HFF-Myc (cell line): ENCODE measurements around the gene IPMK.

ENCODE experiments used
- DNase-seq: peaks from one replicate; pipeline ENCODE4 v3.0.0-alpha.2; 2011; ENCODE audit warnings: low read depth; ENCODE audit errors: extremely low read depth
- H3K4me3 ChIP-seq: replicated peaks from 2 replicates; pipeline ENCODE4 v1.5.1; 2011; ENCODE audit warnings: low read depth, mild to moderate bottlenecking, control low read depth, low read length
- CTCF ChIP-seq: IDR thresholded peaks from 2 replicates; pipeline ENCODE4 v1.5.1; 2012; ENCODE audit warnings: mild to moderate bottlenecking, low read depth, low read length, control low read depth; ENCODE audit errors: missing control alignments

Gene IPMK

GRCh38 chr10:58220769-58221451, 46.8 kb downstream of the IPMK start:
- H3K4me3 ChIP-seq: no peak overlapping the region
- DNase-seq: no peak
- TF ChIP-seq CTCF: no peak

DNA sequence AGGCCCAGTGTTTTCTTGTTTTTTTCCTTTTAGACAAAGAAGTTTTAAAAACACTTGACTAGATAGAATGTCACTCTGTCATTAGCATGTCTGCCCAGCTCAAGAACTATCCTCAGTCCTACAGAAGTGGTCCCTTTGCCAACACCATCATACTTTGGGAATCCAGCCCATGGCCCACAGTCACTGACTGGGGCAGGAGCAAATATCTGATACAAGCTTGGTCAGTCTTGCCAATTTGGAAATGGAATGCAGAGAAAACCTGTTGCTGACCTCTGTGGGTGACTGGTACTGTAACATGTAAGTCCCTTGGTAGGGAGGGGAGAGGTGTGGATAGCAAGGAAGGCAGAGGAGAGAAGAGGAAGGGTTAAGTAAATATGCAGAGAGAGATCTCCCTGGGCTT, 47.8 kb downstream of the IPMK start:
- no peak overlapping the region for H3K4me3 ChIP-seq
- no peak for TF ChIP-seq CTCF
- DNase-seq: no peak

- TF ChIP-seq CTCF: no peak
- no peak for DNase-seq
- H3K4me3 ChIP-seq: no peak overlapping the region
Measured at GRCh38 chr10:58217612-58218011, 50.1 kb downstream of the IPMK start.

GRCh38 chr10:58212622-58213021, 55.1 kb downstream of the IPMK start:
- DNase-seq: no peak
- TF ChIP-seq CTCF: no peak
- no peak overlapping the region for H3K4me3 ChIP-seq

GRCh38 chr10:58210160-58210559, 57.5 kb downstream of the IPMK start:
- no peak for DNase-seq
- no peak overlapping the region for H3K4me3 ChIP-seq
- no peak for TF ChIP-seq CTCF

- DNase-seq: no peak
- no peak for TF ChIP-seq CTCF
- H3K4me3 ChIP-seq: no peak overlapping the region
Measured at GRCh38 chr10:58209669-58210068, 58.0 kb downstream of the IPMK start.

DNA sequence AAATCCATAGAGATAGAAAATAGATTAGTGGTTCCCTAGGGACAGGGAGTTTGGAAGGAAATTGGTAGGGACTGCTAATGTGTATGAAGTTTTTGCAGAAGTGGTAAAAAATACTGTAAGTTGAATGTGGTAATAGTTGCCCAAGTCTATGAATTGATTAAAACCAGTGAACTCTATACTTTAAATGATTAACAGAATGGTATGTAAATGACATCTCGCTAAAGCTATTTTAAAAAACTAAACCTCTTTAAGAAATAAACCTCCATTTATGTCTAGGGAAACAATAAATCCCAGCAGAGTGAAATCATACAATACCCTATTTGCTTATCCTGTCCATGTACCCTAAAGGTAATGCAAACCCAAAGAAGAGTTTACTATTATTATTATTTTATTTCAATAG, 61.4 kb downstream of the IPMK start:
- TF ChIP-seq CTCF: no peak
- DNase-seq: no peak
- no peak overlapping the region for H3K4me3 ChIP-seq
